Activated T-helper 2 cell treated with anti-CD3 and anti-CD28 coated beads, Interferon-gamma antibody, Interleukin-2, Interleukin-4, amounts not matched to agents 10 μg/mL and 5 μg/mL and 100 μg/mL, durations not matched to agents 14 hours and 24 hours and 36 hours (primary cell): ENCODE data around the gene PEA15. TPM values are rescaled to one million over a fixed set of nuclear protein-coding genes. Genes with fewer than 3 reads are reported as not detected.

Experiments
- DNase-seq: peaks from one replicate; pipeline ENCODE4 v3.0.0; 2021; ENCODE audit warnings: low spot score
- H3K27ac Mint-ChIP-seq: one replicate; pipeline ENCODE4 v1.8.0; 2021; ENCODE audit warnings: mixed read lengths
- H3K27me3 Mint-ChIP-seq: one replicate; pipeline ENCODE4 v1.8.0; 2021; ENCODE audit warnings: low read depth, mixed read lengths
- H3K36me3 Mint-ChIP-seq: one replicate; pipeline ENCODE4 v1.8.0; 2021; ENCODE audit warnings: low read depth, mixed read lengths
- H3K4me1 Mint-ChIP-seq: one replicate; pipeline ENCODE4 v1.8.0; 2021; ENCODE audit warnings: low read depth, mixed read lengths
- H3K4me3 Mint-ChIP-seq: one replicate; pipeline ENCODE4 v1.8.0; 2021; ENCODE audit warnings: low read depth, mild to moderate bottlenecking, moderate library complexity, mixed read lengths
- H3K9me3 Mint-ChIP-seq: one replicate; pipeline ENCODE4 v1.8.0; 2021; ENCODE audit warnings: mixed read lengths
- intact Hi-C: fragments of 100-400 bp; cut with micrococcal nuclease; formaldehyde crosslinking; loops from one replicate; pipeline ENCODE4 v1.15.1; 2023
- total RNA-seq: library from RNA; stranded (reverse); gene quantifications from 2 replicates; pipeline ENCODE4 v1.2.3, GENCODE V29; 2022

PEA15 gene
- total RNA-seq, 1 donor from 2014 or later: 61.7 TPM

DNA sequence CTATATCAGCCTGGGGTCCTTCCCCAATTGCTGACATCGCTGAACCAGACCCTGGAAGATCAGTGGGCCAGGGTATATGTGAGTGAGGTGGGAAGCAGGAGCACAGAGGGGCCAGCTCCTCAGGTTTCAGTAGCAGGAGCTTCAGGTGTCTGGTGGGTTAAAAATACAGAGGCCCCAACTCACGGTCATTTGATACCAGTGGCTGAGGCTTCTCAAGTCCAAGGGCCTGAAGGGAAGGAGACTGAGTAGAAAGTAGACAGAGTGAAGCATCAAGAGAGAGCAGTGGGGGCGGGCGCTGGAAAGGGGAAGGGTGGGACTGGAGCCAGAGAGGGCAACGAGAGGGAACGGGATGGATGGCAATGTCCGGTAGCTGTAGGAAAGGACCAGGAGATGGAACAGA lies 16.8 kb upstream of the PEA15 start:
- peaks cover 5% of the 10 kb centered on the region for H3K27me3 Mint-ChIP-seq
- intact Hi-C loops: no loop called here
- no peaks in the 10 kb centered on the region for H3K4me1 Mint-ChIP-seq
- no peaks in the 10 kb centered on the region for H3K36me3 Mint-ChIP-seq
- no peak for DNase-seq
- H3K27ac Mint-ChIP-seq: no peak overlapping the region
- no peak overlapping the region for H3K4me3 Mint-ChIP-seq
- H3K9me3 Mint-ChIP-seq: no peaks in the 10 kb centered on the region

DNA sequence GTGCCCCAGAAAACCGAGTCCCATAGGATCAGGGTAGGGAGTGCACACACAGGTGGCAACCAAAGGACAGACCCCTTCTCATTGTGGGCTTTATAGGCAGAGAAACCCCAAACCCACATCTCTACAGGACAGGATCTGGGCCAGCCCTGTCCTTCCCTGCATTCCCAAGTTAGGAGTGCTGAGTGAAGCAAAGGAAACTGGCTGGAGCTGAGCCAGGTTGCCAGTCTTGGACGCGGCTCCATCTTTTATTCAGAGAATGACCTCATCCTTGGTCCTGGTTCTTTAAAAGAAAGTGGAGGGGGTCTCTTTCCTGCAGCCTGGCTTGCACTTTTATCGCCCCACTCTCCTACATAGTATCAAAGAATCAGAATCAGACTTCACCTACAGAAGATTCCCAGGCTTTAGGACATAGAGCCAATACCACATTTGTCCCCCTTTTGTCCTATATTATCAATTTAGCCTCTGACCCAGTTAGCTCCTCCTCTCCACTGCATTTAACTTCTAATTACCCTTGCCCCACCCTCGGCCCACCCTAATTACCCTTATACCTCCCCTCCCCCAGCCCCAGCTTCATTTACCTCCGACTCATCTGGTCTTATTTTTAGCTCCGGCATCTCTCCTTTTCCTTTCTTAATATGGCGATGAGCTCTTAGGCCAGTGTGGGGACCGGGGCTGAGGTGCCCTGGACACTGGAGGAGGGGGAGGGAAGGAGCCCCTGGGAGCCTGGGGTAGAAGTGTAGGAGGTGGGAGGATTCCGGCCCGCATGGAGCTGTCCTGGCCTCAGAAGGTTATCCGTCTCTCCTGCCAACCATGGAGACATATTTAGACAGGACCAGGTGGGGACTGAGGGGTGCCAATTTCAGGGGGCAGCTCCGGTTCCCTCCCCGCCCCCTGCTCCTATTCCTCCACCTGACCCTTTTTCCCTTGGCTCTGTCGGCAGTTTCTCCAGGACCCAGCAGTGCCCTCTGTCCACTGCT lies 15.2 kb upstream of the PEA15 start, which contains the start of gene CASQ1:
Gene CASQ1, plus strand, starts transcription at position 927 of the 977 bp plus-strand sequence. CDS start 177 bp downstream, outside the sequence.
- Mint-ChIP-seq H3K36me3 (no peaks in the 10 kb centered on the region), H3K9me3 (no peaks in the 10 kb centered on the region), H3K4me3 (no peak within 1 kb of the TSS), H3K27ac (no peak within 1 kb of the TSS), H3K4me1 (no peaks in the 10 kb centered on the region), H3K27me3 (peaks cover 5% of the 10 kb centered on the region)
- DNase-seq: no peak
- intact Hi-C loops: no loop called here

DNA sequence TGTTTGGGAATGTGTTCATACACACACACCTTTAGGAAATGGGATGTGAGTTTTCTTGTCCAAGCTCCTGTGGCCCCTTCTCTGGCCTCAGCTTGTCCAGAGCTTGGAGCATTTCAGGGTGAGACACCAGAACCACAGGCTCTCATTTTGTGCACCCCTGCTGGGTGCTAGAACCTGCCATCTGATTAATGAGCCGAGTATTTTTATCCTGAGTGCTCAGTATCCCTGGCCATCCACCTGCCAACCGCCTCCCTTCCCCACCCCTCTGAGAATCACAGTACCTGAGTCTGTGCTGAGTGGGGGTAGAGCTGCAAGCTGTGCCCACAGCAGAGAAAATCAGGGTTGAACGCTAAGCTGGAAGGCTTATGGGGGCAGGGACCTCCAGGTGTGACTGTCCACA lies 13.4 kb upstream of the PEA15 start:
- Mint-ChIP-seq H3K4me1 (no peaks in the 10 kb centered on the region), H3K36me3 (no peaks in the 10 kb centered on the region), H3K27me3 (no peaks in the 10 kb centered on the region), H3K9me3 (no peaks in the 10 kb centered on the region), H3K4me3 (no peak overlapping the region), H3K27ac (no peak overlapping the region)
- DNase-seq: no peak
- intact Hi-C loops: loop anchor here (2.0 kb wide), 1 partner anchor 99 kb away; no protein-coding TSS in a partner anchor

DNA sequence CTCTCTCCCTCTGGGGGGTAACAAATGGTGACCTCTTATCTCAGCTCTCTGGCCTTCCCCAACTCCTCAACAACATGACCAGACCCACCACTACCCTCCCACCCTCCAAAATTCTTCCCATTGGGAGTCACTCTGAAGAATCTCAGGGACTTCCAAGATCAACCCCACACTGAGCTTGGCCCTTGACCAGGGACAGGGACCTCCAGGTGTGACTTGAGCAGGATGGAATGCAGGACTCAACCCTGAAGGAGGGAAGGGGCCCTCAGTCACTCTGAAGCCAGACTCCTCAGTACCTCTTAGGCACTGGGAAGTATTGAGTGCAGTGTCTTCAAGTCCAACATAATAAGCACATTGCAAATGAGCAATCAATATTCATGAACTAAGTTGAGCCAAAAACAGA lies 12.9 kb upstream of the PEA15 start:
- Mint-ChIP-seq H3K4me1 (no peaks in the 10 kb centered on the region), H3K4me3 (no peak overlapping the region), H3K36me3 (no peaks in the 10 kb centered on the region), H3K27me3 (no peaks in the 10 kb centered on the region), H3K27ac (no peak overlapping the region), H3K9me3 (no peaks in the 10 kb centered on the region)
- DNase-seq: no peak
- intact Hi-C loops: loop anchor here (2.0 kb wide), 1 partner anchor 99 kb away; no protein-coding TSS in a partner anchor

DNA sequence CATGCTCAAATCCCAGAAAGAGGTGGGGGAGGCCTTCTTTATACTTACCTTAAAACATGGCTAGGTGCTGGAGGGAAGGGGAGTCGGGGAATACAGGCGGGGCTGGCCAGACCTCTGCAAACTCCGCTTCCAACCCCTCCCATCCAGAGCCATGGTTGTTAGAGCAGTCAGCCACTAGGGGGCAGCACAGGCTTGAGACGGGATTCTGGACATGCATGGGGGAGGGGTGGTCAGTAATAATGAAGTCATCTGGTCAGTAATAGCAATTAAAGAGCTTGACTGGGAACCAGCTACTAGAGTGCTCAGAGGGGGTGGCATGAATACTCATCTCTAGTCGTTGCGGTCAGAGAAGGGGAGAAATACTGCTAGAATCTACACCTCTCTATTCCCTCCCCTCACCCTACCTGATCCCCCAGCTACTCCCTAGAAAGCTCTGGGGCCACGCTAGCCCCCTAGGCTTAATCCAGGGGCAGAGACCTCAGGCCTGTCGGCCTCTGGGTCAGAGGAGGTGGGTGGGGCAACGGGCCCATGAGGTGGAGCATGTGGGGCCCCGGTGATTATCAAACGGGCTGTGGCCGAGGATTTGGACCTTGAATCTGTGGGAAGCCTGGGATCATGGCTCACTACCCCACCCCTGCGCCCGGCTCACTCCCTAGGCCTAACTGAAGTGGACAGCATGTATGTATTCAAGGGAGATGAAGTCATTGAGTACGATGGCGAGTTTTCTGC lies 11.9 kb upstream of the PEA15 start:
- Mint-ChIP-seq H3K36me3 (no peaks in the 10 kb centered on the region), H3K4me1 (no peaks in the 10 kb centered on the region), H3K27me3 (no peaks in the 10 kb centered on the region), H3K27ac (no peak overlapping the region), H3K4me3 (no peak overlapping the region), H3K9me3 (no peaks in the 10 kb centered on the region)
- peak; percentile 60 for DNase-seq
- intact Hi-C loops: loop anchor here (1.0 to 2.0 kb wide), 3 partner anchors 59 to 183 kb away; no protein-coding TSS in a partner anchor

DNA sequence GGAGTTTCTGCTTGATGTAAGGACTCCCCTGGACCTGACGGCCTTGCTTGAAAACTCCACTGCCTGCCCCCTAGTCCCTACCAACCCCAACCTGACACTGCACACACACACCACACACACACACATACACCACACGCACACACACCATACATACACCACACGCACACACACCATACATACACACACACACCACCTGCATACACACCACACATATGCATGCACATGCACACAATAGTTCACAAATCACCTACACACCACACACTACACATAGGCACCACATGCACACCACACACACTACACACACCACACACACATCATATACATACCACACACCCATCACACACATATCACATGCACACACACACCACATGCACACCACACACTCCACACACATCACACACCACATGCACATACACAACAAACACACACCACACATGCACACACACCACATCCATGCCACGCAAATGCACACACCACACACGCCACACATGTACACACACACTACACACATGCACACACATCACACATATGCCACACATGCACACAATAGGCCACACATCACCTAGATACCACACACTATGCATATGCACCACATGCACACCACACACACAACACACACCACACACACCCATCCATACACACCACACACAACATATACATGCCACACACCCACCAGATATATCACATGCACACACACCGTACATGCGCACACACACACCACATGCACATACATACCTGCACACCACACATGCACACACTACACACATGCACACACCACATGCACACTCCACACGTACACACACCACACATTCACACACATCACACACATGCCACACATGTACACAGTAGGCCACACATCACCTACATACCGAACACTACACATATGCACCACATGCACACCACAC lies 11.1 kb upstream of the PEA15 start:
- H3K36me3 Mint-ChIP-seq: no peaks in the 10 kb centered on the region
- no peak overlapping the region for H3K4me3 Mint-ChIP-seq
- H3K9me3 Mint-ChIP-seq: no peaks in the 10 kb centered on the region
- H3K27ac Mint-ChIP-seq: no peak overlapping the region
- no peak for DNase-seq
- H3K27me3 Mint-ChIP-seq: no peaks in the 10 kb centered on the region
- H3K4me1 Mint-ChIP-seq: no peaks in the 10 kb centered on the region
- intact Hi-C loops: loop anchor here (1.0 to 2.0 kb wide), 3 partner anchors 58 to 182 kb away; no protein-coding TSS in a partner anchor

DNA sequence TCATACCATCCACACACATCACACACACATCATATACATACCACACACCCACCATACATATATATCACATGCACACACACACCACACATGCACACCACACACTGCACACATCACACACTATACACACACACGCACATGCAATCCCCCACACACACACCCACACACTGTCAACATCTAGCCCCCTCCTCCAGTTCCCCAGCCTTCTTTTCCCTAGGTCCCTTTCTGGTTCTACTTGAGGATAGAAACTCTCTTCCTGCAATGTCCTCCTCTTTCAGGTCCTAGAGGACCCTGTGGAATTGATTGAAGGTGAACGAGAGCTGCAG lies 10.5 kb upstream of the PEA15 start:
- Mint-ChIP-seq H3K4me3 (no peak overlapping the region), H3K9me3 (no peaks in the 10 kb centered on the region), H3K4me1 (no peaks in the 10 kb centered on the region), H3K27ac (no peak overlapping the region), H3K27me3 (no peaks in the 10 kb centered on the region), H3K36me3 (no peaks in the 10 kb centered on the region)
- intact Hi-C loops: no loop called here
- no peak for DNase-seq

DNA sequence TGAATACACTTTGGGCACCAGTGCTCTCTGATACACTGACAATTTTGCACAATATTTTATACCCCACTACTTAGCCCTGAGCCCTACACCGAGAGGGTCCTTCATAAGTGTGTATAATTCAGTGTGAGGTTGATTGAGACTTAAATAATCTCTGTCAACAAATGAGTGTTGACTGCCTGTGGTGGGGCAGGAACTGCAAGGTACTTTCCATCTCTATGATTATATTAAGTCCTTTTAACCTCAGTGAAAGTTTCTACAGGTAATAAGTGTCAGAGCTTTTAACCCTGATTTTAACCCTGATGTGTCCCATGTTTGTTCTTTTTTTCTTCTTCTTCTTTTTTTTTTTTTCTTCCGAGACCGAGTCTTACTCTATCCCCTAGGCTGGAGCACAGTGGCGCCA lies 9.0 kb upstream of the PEA15 start:
- Mint-ChIP-seq H3K27me3 (no peaks in the 10 kb centered on the region), H3K4me3 (no peak overlapping the region), H3K36me3 (no peaks in the 10 kb centered on the region), H3K9me3 (no peaks in the 10 kb centered on the region), H3K27ac (no peak overlapping the region), H3K4me1 (no peaks in the 10 kb centered on the region)
- intact Hi-C loops: no loop called here
- no peak for DNase-seq

DNA sequence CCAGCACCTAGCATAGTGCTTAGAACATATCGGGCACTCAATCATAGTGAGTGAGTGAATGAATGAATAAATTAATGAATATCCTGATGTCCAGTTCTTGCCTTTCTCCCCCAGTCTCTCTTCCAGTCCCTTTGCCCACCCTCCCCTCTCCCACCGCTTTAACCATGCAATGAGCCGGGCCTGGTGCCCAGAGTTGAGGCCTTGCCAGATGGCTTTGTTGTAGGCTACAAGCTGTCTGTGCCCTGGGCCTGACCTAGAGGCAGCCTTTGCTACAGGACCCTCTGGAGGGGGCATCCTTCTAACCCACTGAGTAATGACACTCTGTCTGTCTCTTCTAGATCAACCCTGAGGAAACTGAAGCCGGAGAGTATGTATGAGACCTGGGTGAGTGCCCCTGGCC lies 8.0 kb upstream of the PEA15 start:
- no peak overlapping the region for H3K4me3 Mint-ChIP-seq
- H3K27me3 Mint-ChIP-seq: no peaks in the 10 kb centered on the region

DNA sequence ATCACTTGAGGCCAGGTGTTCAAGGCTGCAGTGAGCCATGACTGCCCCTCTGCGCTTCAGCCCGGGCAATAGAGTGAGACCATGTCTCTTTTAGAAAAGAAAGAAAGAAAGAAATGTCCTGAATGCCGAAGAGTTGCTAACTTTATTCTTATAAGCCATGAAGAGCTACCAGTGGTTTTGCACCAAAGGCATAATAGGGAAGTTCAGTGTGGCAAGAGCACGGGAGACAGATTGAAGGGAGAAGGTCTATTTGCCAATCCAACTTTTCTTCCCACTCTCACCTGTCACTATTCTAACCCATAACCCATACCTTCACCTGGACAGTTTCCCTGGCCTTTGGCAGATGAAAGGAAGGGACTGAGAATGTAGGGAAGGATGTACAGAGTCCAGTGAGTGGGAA lies 4.4 kb upstream of the PEA15 start:
- Mint-ChIP-seq H3K27me3 (no peaks in the 10 kb centered on the region), H3K36me3 (no peaks in the 10 kb centered on the region), H3K27ac (no peak overlapping the region), H3K9me3 (no peaks in the 10 kb centered on the region), H3K4me3 (no peak overlapping the region), H3K4me1 (peaks cover 11% of the 10 kb centered on the region)
- DNase-seq: no peak
- intact Hi-C loops: no loop called here

More for the DNA sequence above, 8.0 kb upstream of the PEA15 start:
- no peaks in the 10 kb centered on the region for H3K36me3 Mint-ChIP-seq
- H3K27ac Mint-ChIP-seq: no peak overlapping the region
- intact Hi-C loops: no loop called here
- no peak for DNase-seq
- H3K9me3 Mint-ChIP-seq: no peaks in the 10 kb centered on the region
- H3K4me1 Mint-ChIP-seq: no peaks in the 10 kb centered on the region

DNA sequence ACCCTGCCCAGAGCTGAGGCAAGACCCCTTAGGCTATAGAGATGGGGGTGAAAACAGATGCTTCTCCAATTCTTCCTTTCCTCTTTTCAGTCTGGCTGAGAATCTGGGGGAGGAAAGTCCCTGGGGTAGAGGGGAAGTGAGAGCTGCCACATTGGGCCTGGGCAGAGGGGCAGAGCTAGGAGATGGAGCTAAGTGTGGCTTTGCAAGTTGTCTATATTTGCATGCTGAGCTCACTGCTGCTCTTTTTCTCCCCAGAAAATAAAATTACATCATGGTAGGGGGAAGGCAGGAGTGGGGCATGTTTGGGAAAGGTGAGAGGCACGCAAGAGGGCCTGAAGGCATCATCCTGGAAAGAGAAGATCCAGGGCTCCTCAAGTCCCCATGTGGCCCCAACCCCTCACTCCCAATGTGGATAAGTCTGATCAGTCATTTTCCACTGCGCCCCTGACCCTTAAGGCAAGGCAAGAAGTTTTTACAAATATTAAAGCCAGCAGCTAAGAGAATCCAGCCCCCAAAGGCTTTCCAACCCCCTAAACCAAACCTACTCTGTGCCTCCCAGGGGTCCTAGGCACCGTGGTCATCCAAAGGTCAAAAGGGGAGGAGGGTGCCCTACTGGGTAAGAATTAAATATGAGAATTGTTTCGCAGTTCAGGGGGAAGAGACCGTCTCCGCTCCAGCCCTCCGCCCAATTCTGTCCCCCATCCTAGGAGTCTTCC lies 500 bp upstream of the PEA15 start:
- no peak for DNase-seq
- Mint-ChIP-seq H3K27me3 (no peaks in the 10 kb centered on the region), H3K4me3 (peak overlapping the region; percentile 88), H3K9me3 (no peaks in the 10 kb centered on the region), H3K36me3 (peaks cover 18% of the 10 kb centered on the region), H3K27ac (peak overlapping the region; percentile 86), H3K4me1 (peaks cover 32% of the 10 kb centered on the region)
- intact Hi-C loops: loop anchor here (2.0 kb wide), 1 partner anchor 56 kb away; no protein-coding TSS in a partner anchor

DNA sequence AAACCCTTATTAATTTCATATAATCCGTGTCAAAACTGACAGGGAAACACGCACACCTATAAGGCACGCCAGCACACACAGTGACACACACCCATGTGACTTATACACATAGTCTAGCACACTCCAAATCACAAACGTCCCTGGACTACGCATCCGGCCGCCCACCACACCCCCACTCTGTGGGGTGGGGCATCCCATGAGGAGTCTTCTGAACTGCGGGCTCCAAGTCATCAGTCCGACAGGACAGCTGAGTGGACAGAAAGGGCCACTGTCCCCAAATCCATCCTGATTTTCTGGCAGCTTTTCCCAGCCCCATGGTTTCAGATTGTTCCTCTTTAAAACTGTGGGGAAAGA lies 829 bp downstream of the PEA15 start:
- Mint-ChIP-seq H3K9me3 (no peaks in the 10 kb centered on the region), H3K4me1 (peaks cover 40% of the 10 kb centered on the region), H3K4me3 (peak overlapping the region; percentile 88), H3K36me3 (peaks cover 29% of the 10 kb centered on the region), H3K27me3 (no peaks in the 10 kb centered on the region), H3K27ac (peak overlapping the region; percentile 51)
- intact Hi-C loops: loop anchor here (2.0 kb wide), 1 partner anchor 105 kb away; no protein-coding TSS in a partner anchor
- DNase-seq: peak; percentile 21
